Stomach smooth muscle (tissue), 2 donors: Measurements from ENCODE around the gene POLA2.
"Not testable (repeated sequence)": the region's sequence is repeated elsewhere in the genome, so short reads cannot be mapped to it uniquely, and the experiment has no call there.

Experiments
- H3K27ac ChIP-seq: one replicate; pipeline ENCODE4 v1.7.0; 2013; ENCODE audit warnings: mild to moderate bottlenecking, low read length, inconsistent platforms
- H3K27me3 ChIP-seq, 2 donors: one replicate each; pipeline ENCODE4 v1.7.0; 2013; ENCODE audit warnings: low read length in 2 of 2; ENCODE audit not compliant: insufficient read depth in 2 of 2, control insufficient read depth in 1 of 2
- H3K36me3 ChIP-seq, 2 donors: one replicate each; pipeline ENCODE4 v1.7.0; 2013; ENCODE audit warnings: low read length in 2 of 2; ENCODE audit not compliant: control insufficient read depth in 2 of 2, insufficient read depth in 2 of 2
- H3K4me1 ChIP-seq: one replicate; pipeline ENCODE4 v1.7.0; 2013; ENCODE audit warnings: low read length; ENCODE audit not compliant: control insufficient read depth, insufficient read depth
- H3K4me3 ChIP-seq, 2 donors: one replicate each; pipeline ENCODE4 v1.7.0; 2013; ENCODE audit warnings: low read length in 2 of 2
- H3K9ac ChIP-seq, 2 donors: one replicate each; pipeline ENCODE4 v1.7.0; 2013; ENCODE audit warnings: low read length in 2 of 2, mild to moderate bottlenecking in 1 of 2
- H3K9me3 ChIP-seq, 2 donors: one replicate each; pipeline ENCODE4 v1.7.0; 2013; ENCODE audit warnings: low read length in 2 of 2; ENCODE audit not compliant: control insufficient read depth in 2 of 2
- donor health status: healthy.
- donor health status: Pancreatic carcinoma.

POLA2 gene

DNA sequence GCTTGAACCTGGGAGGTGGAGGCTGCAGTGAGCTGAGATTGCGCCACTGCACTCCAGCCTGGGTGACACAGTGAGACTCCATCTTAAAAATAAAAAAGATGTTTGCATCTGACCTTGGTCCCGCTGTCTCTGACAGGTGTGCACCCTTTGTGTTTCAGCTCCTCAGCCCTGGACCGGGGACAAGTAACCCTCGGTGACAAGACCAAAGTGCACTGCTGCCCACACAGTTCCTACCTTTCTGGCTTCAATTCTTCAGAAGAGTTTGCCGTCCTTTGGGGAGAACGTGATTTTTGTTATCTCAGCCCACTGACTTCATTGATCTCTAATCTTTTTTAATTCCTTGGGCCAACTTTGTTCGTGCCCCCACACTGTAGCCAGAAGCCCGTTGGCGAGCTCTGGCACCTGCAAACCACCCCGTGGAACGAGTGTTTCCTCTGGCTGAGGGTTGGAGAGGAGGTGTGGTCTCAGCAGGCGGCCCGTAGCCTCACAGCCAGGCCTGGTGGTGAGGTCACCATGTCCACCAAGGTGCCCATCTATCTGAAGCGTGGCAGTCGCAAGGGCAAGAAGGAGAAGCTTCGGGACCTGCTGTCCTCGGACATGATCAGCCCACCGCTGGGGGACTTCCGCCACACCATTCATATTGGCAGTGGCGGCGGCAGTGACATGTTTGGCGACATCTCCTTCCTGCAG, 58.8 kb downstream of the POLA2 start:
- no peaks in the 10 kb centered on the region for H3K27me3 ChIP-seq
- H3K36me3 ChIP-seq: peaks cover 15 to 18% of the 10 kb centered on the region in 2 donors
- no peaks in the 10 kb centered on the region for H3K9me3 ChIP-seq
- H3K4me1 ChIP-seq: peaks cover 34% of the 10 kb centered on the region
- H3K9ac ChIP-seq: no peak overlapping the region
- no peak overlapping the region for H3K4me3 ChIP-seq
- no peak overlapping the region for H3K27ac ChIP-seq

DNA sequence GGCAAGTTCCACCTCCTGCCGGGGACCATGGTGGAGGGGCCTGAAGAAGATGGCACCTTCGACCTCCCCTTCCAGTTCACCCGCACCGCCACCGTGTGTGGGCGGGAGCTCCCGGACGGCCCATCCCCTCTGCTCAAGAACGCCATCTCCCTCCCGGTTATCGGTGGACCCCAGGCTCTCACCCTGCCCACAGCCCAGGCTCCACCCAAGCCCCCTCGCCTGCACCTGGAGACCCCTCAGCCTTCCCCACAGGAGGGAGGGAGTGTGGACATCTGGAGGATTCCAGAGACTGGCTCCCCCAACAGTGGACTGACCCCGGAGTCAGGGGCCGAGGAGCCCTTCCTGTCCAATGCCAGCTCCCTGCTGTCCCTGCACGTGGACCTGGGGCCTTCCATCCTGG, 59.3 kb downstream of the POLA2 start:
- Histone ChIP-seq H3K9ac (no peak overlapping the region), H3K4me1 (peaks cover 29% of the 10 kb centered on the region), H3K27ac (no peak overlapping the region), H3K36me3 (peaks cover 15 to 18% of the 10 kb centered on the region in 2 donors), H3K9me3 (no peaks in the 10 kb centered on the region), H3K27me3 (no peaks in the 10 kb centered on the region), H3K4me3 (no peak overlapping the region)

DNA sequence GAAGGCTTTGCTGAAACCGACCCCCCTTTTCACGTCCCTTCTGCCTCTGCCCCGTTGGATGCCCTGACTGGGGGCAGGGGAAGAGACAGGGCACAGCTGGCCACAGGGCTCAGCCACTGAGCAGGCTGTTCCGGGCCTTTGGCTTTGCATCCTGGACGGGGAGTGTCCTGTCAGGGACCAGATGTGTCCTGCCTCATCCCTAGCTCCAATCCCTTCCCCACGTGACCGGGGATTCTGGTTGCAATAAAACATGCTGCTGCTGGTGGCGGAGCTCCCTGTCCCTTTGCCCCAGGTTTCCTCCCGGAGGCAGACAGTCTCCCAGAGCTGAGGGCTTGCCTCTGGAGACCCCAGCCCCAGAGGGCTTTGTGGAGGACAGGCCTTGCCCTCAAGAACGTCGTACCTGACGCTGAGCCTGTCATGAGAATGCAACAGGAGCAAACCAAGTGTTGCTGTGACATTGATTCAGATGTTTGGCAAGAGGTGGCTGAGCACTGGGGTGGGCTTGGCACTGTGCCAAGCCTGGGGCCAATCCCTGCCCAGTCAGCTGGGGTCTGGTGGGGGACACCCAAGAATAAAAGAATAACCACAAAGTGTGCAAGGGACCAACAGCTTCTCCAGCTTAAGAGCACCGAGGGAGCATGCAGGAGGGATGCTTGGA, 60.2 kb downstream of the POLA2 start:
- peaks cover 20% of the 10 kb centered on the region for H3K4me1 ChIP-seq
- peak overlapping the region in 1 of 2 donors; percentile 21 for H3K9ac ChIP-seq
- H3K4me3 ChIP-seq: no peak overlapping the region
- H3K9me3 ChIP-seq: no peaks in the 10 kb centered on the region
- H3K27me3 ChIP-seq: no peaks in the 10 kb centered on the region
- peaks cover 15 to 18% of the 10 kb centered on the region in 2 donors for H3K36me3 ChIP-seq
- peak overlapping the region; percentile 18 for H3K27ac ChIP-seq

- H3K4me3 ChIP-seq: no peak overlapping the region
- peaks cover 15 to 18% of the 10 kb centered on the region in 2 donors for H3K36me3 ChIP-seq
- no peak overlapping the region for H3K9ac ChIP-seq
- no peaks in the 10 kb centered on the region for H3K9me3 ChIP-seq
- no peak overlapping the region for H3K27ac ChIP-seq
- no peaks in the 10 kb centered on the region for H3K27me3 ChIP-seq
- peaks cover 14% of the 10 kb centered on the region for H3K4me1 ChIP-seq
These were observed 62.1 kb downstream of the POLA2 start for GRCh38 chr11:65323813-65324212.

DNA sequence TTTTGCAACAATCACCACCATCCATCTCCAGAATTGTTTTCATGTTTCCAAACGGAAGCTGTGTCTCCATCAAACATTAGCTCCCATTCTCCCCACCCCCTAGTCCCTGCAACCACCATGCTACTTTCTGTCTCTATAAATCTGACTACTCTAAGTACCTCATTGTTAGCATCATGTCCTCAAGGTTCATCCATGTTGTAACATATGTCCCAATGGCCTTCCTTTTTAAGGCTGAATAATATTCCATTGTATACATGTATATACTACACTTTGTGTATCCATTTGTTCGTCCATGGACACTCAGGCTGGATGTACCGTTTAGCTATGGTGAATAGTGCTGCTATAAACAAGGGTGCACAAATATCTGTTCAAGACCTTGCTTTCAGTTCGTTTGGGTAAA, 63.7 kb downstream of the POLA2 start:
- Histone ChIP-seq H3K27ac (no peak overlapping the region), H3K9me3 (no peaks in the 10 kb centered on the region), H3K4me3 (no peak overlapping the region), H3K9ac (no peak overlapping the region), H3K27me3 (no peaks in the 10 kb centered on the region), H3K36me3 (peaks cover 15 to 18% of the 10 kb centered on the region in 2 donors), H3K4me1 (peaks cover 14% of the 10 kb centered on the region)

DNA sequence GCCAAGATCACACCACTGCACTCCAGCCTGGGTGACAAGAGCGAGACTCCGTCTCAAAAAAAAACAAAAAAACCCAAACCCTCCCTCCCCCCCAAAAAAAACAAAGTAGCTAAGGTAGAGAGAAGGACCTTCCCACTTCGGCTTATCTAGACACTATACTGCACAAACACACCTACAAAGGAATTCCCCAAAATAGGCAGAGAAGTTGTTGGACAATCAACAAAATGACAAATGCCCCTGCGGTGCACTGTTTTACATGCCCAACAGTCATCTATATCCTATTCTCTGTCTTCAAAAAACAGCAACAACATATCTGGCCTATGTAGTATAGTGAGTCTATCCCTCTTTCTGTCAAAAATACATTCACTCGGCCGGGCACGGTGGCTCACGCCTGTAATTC, 65.3 kb downstream of the POLA2 start:
- H3K27me3 ChIP-seq: no peaks in the 10 kb centered on the region
- H3K4me3 ChIP-seq: no peak overlapping the region
- H3K9me3 ChIP-seq: no peaks in the 10 kb centered on the region
- H3K4me1 ChIP-seq: peaks cover 4% of the 10 kb centered on the region
- no peak overlapping the region for H3K9ac ChIP-seq
- peaks cover under 1 to 3% of the 10 kb centered on the region in 2 donors for H3K36me3 ChIP-seq
- no peak overlapping the region for H3K27ac ChIP-seq

GRCh38 chr11:65329478-65329877, 67.7 kb downstream of the POLA2 start:
- H3K9ac ChIP-seq: peak overlapping the region in 1 of 2 donors; percentile 29
- H3K27ac ChIP-seq: no peak overlapping the region
- H3K4me1 ChIP-seq: peaks cover under 1% of the 10 kb centered on the region
- H3K9me3 ChIP-seq: no peaks in the 10 kb centered on the region
- no peaks in the 10 kb centered on the region for H3K27me3 ChIP-seq
- H3K36me3 ChIP-seq: no peaks in the 10 kb centered on the region
- no peak overlapping the region for H3K4me3 ChIP-seq

- no peak overlapping the region for H3K27ac ChIP-seq
- H3K36me3 ChIP-seq: no peaks in the 10 kb centered on the region
- peak overlapping the region in 1 of 2 donors; percentile 29 for H3K9ac ChIP-seq
- peaks cover 5% of the 10 kb centered on the region for H3K4me1 ChIP-seq
- H3K9me3 ChIP-seq: no peaks in the 10 kb centered on the region
- H3K4me3 ChIP-seq: no peak overlapping the region
- H3K27me3 ChIP-seq: no peaks in the 10 kb centered on the region
These were observed 68.2 kb downstream of the POLA2 start for GRCh38 chr11:65329944-65330403.

DNA sequence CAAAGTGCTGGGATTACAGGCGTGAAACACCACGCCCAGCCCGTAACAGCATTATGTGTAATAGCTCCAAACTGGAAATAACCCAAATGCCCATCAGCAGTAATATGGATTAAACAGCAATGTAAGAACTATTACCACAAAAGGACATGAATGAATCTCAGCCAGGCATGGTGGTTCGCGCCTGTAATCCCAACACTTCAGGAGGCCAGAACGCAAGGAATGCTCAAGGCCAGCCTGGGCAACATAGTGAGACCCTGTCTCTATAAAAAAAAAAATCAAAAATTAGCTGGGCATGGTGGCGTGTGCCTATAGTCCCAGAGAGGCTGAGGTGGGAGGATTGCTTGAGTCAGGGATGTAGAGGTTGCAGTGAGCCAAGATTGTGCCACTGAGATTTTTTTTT, 68.8 kb downstream of the POLA2 start:
- Histone ChIP-seq H3K9ac (no peak overlapping the region), H3K27ac (no peak overlapping the region), H3K4me1 (peaks cover 11% of the 10 kb centered on the region), H3K27me3 (no peaks in the 10 kb centered on the region), H3K36me3 (no peaks in the 10 kb centered on the region), H3K9me3 (no peaks in the 10 kb centered on the region), H3K4me3 (no peak overlapping the region)

DNA sequence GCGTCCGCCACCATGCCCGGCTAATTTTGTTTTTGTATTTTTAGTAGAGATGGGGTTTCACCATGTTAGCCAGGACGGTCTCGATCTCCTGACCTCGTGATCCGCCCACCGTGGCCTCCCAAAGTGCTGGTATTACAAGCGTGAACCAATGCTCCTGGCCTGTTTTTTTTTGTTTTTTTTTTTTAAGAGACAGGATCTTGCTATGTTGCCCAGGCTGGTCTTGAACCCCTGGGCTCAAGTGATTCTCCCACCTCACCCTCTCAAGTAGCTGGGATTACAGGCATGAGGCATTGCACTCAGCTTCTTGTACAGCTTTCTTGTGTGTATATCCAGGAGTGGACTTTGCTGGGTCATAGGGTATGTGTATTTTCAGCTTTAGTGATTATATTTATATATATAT, 70.8 kb downstream of the POLA2 start:
- H3K4me3 ChIP-seq, H3K9ac ChIP-seq, H3K27ac ChIP-seq, H3K9me3 ChIP-seq, H3K36me3 ChIP-seq, H3K27me3 ChIP-seq: not testable (repeated sequence)
- peaks cover 12% of the 10 kb centered on the region for H3K4me1 ChIP-seq

- Histone ChIP-seq H3K27me3 (no peaks in the 10 kb centered on the region), H3K4me1 (peaks cover 12% of the 10 kb centered on the region), H3K9ac (peak overlapping the region; percentile 77 to 92), H3K36me3 (peaks cover 0 to 5% of the 10 kb centered on the region in 2 donors), H3K4me3 (peak overlapping the region; percentile 80 to 94), H3K9me3 (no peaks in the 10 kb centered on the region), H3K27ac (no peak overlapping the region)
These were observed 73.0 kb downstream of the POLA2 start for GRCh38 chr11:65334696-65335295.
